Pons (tissue), 1 donor: Measurements from ENCODE around the gene CD99.
A peak's percentile ranks its signal among the peaks of the same experiment; 100 is the strongest.
"Not testable (repeated sequence)": the region's sequence is repeated elsewhere in the genome, so short reads cannot be mapped to it uniquely, and the experiment has no call there.

Source experiments
- DNase-seq: peaks from one replicate; pipeline ENCODE4 v3.0.0-alpha.2; 2016; ENCODE audit warnings: low spot score

The CD99 gene

DNA sequence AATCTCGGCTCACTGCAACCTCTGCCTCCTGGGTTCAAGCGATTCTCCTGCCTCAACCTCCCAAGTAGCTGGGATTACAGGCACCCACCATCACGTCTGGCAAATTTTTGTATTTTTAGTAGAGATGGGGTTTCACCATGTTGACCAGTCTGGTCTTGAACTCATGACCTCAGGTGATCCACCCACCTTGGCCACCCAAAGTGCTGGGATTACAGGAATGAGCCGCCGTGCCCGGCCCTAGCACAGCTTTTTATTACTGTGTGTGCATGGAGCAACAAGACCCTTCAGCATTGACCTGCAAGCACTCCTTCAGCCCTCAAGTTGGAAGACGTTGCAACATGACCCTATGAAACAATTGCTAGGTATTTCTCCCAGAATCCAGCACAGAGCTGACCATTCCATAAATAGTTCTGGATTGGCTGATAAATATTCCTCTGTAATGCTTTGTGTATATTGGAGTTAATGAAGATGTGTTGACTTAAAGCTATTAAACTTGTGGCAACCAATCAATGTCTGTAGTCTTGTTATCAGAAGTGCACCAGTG lies 15.4 kb upstream of the CD99 start:
- not testable (repeated sequence) for DNase-seq

- no peak for DNase-seq
Observed at GRCh38 chrX:2676794-2677675, 14.1 kb upstream of the CD99 start.

DNA sequence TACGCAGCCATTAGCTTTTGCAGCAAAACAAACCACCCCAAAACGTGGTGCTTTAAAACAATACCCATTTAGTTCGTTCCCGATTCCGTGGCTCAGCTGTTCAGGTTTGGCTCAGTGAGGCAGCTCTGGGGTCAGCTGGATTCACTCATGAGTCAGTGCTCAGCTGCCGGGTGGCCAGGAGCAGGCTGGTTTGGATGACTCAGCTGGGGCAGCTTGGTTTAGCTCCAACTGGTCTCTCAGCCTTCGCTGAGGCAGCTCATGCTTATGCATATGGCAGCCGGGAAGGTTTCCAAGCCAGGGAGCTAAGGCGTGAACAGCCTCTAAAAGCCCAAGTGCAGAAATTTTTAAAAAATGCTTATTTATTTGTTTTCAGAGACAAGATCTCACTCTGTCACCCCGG lies 13.3 kb upstream of the CD99 start:
- peak; percentile 73 for DNase-seq

DNA sequence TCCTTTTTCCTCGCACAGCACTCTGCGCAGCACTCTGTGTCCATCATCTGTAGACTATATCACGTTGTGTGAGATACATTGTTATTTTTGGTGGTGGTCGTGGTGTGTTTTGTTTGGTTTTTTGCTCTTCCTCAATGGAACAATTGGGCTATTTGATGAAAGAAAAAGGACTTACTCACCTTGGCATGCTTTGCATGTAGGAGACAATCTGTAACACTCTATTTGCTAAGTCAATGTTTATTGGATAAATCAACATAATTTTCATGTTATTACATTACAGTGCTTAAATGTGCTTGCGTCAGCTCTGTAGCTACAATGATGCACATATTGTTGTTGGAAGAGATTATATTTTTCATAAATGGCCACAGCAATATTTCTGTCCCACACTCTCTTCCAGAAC lies 12.5 kb upstream of the CD99 start:
- DNase-seq, result no peak

DNA sequence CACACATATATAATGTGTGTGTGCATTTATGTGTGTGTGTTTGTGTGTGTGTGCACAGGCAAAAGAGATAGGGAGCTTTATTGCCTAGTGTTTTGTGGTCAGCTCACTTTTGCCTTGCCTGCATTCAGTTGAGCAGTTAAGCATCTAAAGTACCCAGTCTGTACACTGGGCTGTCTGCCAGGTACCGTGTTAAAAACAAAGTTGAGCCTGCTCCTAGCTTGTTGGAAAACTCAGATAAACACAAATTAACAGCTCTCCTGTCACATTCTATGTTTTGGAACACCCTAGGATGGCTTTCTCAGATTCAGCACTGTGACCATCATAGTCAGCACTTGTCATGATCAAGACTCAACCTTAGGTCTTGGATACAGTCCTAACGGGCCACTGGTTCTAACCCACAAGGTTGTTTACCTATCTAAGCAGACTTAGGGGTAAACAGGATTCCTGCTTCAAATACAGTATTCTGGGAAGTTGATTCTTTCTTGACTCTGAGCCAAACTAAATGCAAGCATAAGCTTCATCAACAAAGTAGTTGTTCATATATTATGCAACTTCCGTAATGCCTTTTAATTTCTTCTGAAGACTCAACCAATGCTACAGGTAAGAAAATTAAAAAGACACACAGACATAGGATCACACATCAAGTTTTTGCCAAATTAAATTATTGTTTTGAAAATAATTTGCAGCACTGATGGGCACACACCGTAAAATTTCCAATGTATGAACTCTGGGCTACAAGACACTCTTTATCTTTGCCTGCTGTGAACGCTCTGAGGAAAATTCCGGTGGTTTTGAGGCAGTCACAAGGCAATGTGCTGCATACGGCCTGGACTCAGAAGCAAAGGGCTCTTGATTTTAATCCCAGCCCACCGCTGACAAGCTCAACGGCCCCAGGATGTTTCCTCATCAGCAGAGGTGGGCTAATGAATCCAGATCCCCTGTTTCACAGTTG lies 11.3 kb upstream of the CD99 start:
- no peak for DNase-seq

DNA sequence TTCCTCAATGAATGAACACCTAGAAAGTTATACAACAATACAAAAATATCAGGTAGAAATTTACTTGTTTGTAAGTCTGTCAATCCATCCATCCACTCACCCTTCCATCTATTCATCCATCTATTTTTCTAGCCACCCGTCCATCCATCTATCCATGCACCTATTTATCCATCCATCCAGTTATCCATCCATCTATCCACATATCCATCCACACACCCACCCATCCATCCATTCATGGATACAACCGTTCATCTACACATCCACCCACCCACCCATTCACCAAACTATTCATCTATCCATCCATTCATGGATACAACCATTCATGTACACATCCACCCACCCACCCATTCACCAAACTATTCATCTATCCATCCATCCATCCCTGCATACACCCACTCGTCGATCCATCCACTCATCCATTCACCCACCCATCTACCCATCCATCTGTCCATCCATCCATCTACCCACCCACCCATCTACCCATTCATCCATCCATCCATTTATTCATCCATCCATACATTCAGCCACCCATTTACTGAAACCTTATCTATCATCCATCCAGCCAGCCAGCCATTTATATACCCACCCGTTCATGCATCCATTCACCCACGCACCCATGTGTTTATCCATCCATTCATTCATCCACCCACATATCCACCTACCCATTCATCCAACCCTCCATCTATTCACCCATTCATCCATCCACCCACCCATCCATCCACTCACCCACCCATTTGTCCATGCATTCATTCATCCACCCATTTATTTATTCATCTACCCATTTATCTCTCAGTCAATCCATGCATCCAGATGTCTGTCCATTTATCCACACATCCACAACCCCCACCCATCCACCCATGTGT lies 10.4 kb upstream of the CD99 start:
- no peak for DNase-seq

DNA sequence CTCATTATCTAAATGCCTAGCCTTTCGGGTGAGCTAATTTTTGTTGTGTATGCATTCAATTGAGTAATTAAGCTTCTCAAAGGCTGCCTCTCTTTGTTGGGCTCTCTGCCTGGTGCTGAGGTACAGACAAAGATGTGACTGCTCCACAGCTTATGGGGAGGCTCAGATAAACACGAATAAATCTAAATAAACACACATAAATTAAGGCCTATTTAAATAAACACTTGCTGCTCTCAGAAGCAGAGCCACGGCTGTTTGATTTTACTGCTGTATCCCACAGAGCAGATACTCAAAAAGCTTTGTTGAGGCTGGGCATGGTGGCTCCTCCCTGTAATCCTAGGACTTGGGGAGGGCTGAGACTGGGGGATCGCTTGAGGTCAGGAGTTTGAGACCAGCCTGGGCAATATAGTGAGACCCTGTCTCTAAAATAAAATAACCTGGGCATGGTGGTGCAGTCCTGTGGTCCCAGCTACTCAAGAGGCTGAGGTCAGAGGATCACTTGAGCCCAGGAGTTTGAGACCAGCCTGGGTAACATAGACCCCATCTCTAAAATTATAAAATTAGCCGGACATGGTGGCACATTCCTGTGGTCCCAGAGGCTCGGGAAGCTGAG lies 8.4 kb upstream of the CD99 start:
- DNase-seq, result no peak

GRCh38 chrX:2684256-2684655 lies 6.8 kb upstream of the CD99 start:
- DNase-seq, result no peak

- no peak for DNase-seq
Observed at GRCh38 chrX:2685886-2686285, 5.2 kb upstream of the CD99 start.

GRCh38 chrX:2689773-2690666 lies 1.1 kb upstream of the CD99 start:
- no peak for DNase-seq

DNA sequence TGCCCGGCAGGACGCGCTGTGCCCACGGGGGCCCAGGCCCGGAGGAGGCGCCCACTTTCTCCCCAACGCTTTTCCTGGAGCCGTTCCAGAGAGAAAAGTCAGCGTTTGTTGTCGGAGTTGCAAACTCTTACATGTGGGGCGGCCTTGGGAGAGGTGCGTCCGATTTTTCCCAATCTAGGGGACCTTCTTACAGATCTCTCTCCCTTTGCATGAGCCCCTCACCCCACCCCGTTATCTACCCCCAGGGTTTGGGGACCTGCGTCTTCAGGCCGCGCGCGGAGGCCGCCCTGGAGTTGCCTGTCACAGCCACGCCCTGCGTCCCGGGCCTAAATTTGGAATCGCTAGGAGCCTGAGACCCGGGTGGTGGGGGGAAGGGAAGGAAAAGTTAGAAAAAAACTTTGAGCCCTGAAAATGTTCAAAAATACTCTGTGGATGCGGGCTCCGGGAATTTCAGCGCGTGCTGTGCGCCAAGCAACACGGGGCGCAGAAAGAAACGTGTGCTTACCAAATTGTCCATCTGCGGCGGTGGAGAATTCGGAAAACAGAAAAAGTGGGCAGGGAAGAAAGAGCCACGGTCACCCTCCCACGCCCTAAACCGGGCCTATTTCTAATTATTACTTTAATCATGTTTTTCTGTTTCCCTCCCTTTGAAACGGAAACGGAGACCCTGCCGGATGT lies 587 bp downstream of the CD99 start:
- no peak for DNase-seq

GRCh38 chrX:2692221-2693112 lies 1.4 kb downstream of the CD99 start:
- no peak for DNase-seq

GRCh38 chrX:2693113-2694002 lies 2.3 kb downstream of the CD99 start:
- DNase-seq, result no peak

DNA sequence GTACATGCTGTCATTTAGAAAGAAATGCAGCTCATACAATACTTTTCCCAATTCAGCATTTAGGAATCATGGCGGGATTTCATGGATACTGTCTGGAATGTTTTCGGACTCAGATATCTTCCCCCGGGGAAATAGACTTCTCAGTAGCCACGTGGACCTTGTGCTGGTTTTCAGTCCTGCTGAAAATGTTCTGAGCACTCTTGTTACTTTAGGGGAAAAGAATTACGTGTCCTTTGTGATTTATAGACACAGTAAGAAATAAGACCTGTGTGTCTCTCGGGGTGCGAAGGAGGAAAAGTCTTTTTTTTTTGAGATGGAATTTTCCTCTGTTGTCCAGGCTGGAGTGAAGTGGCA lies 3.8 kb downstream of the CD99 start:
- no peak for DNase-seq

- peak; percentile 82 for DNase-seq
Observed at GRCh38 chrX:2696698-2697215, 5.7 kb downstream of the CD99 start.

- DNase-seq, result no peak
Observed at GRCh38 chrX:2697306-2697705, 6.2 kb downstream of the CD99 start.

DNA sequence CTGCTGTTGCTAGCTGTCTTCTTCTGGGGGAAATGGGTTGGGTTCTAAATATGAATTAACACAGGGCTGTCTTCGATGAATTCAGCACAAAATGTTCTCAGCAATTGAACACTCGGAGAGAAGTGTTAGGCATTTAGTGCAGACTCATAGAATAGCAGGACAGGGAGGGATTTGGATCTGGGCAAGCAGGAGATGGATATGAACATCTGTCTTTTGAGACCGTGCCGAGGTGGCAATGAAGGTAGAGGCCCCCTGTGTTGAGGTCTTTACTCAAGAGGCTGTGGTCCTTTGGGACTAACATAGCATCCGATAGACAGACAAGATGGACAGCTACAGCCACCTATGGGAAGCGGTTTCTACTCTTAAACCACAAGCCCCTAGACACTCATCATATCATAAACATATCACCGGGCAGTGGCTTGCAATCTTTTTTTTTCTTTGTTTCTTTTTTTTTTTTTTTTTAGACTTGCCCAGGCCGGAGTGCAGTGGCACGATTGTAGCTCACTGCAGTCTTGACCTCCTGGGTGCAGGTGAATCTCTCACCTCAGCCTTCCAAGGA lies 6.7 kb downstream of the CD99 start:
- no peak for DNase-seq
